Loucy (cell line): ENCODE measurements around the gene ALPG.
"Not testable (repeated sequence)": the region's sequence is repeated elsewhere in the genome, so short reads cannot be mapped to it uniquely, and the experiment has no call there.

ENCODE experiments used
- H2AFZ ChIP-seq: fragments of 200-600 bp; sonication (generic); 2 replicates; pipeline ENCODE4 v1.6.0; 2016; ENCODE audit warnings: antibody characterized with exemption, mild to moderate bottlenecking, low read length, moderate library complexity
- H3F3A ChIP-seq: fragments of 200-600 bp; 2 replicates; pipeline ENCODE4 v1.6.0; 2016; ENCODE audit warnings: antibody characterized with exemption, low read depth, mild to moderate bottlenecking
- H3K27me3 ChIP-seq: fragments of 200-600 bp; sonication (generic); 2 replicates; pipeline ENCODE4 v1.6.1; 2014; ENCODE audit warnings: low read length, mild to moderate bottlenecking; ENCODE audit not compliant: insufficient read depth, poor library complexity, severe bottlenecking
- H3K36me3 ChIP-seq: fragments of 200-600 bp; sonication (generic); 2 replicates; pipeline ENCODE4 v1.6.1; 2016; ENCODE audit warnings: low read length; ENCODE audit not compliant: insufficient read depth
- H3K4me1 ChIP-seq: fragments of 200-600 bp; sonication (generic); 2 replicates; pipeline ENCODE4 v1.5.1; 2014; ENCODE audit warnings: low read length, mild to moderate bottlenecking; ENCODE audit not compliant: insufficient read depth, poor library complexity, severe bottlenecking
- H3K4me2 ChIP-seq: fragments of 200-600 bp; sonication (generic); 2 replicates; pipeline ENCODE4 v1.6.0; 2014; ENCODE audit warnings: antibody characterized with exemption, low read length, low read depth, mild to moderate bottlenecking; ENCODE audit not compliant: poor library complexity, severe bottlenecking
- H3K4me3 ChIP-seq: fragments of 200-600 bp; sonication (generic); 2 replicates; pipeline ENCODE4 v1.5.1; 2014; ENCODE audit warnings: low read length, mild to moderate bottlenecking, mixed read lengths; ENCODE audit not compliant: poor library complexity, severe bottlenecking
- H3K79me2 ChIP-seq: fragments of 200-600 bp; sonication (generic); 2 replicates; pipeline ENCODE4 v1.6.1; 2014; ENCODE audit warnings: low read length; ENCODE audit not compliant: insufficient read depth
- H3K9ac ChIP-seq: fragments of 200-600 bp; sonication (generic); 2 replicates; pipeline ENCODE4 v1.6.0; 2014; ENCODE audit warnings: mild to moderate bottlenecking, low read depth, low read length, moderate library complexity; ENCODE audit not compliant: poor library complexity, severe bottlenecking
- H3K9me2 ChIP-seq: fragments of 200-600 bp; sonication (generic); replicated peaks from 2 replicates; pipeline ENCODE4 v1.6.1; 2016; ENCODE audit warnings: low read depth, low read length, mixed read lengths
- H3K9me3 ChIP-seq: fragments of 200-600 bp; sonication (generic); 2 replicates; pipeline ENCODE4 v1.6.1; 2014; ENCODE audit warnings: mild to moderate bottlenecking, antibody characterized with exemption, low read length, low read depth; ENCODE audit not compliant: insufficient read depth
- H4K20me1 ChIP-seq: fragments of 200-600 bp; sonication (generic); 2 replicates; pipeline ENCODE4 v1.6.0; 2014; ENCODE audit warnings: antibody characterized with exemption, low read length, mild to moderate bottlenecking; ENCODE audit not compliant: insufficient read depth, poor library complexity, severe bottlenecking
- CTCF ChIP-seq: fragments of 200-600 bp; sonication (generic); conservative IDR thresholded peaks from 2 replicates; pipeline ENCODE4 v1.5.1; 2014; ENCODE audit warnings: mild to moderate bottlenecking, antibody characterized with exemption, low read length
- EZH2phosphoT487 ChIP-seq: fragments of 200-600 bp; IDR thresholded peaks from 2 replicates; pipeline ENCODE4 v1.6.1; 2018; ENCODE audit warnings: antibody characterized with exemption, mild to moderate bottlenecking, moderate library complexity, borderline replicate concordance

ALPG gene

GRCh38 chr2:232390661-232391060, 16.0 kb upstream of the ALPG start:
- Histone ChIP-seq H3K27me3 (no peaks in the 10 kb centered on the region), H3K9ac (peak overlapping the region; percentile 2), H3K9me2 (no peaks in the 10 kb centered on the region), H3K79me2 (no peaks in the 10 kb centered on the region), H3K4me1 (peaks cover 15% of the 10 kb centered on the region), H3F3A (no peaks in the 10 kb centered on the region), H3K4me3 (peak overlapping the region; percentile 5), H2AFZ (peak overlapping the region; percentile 13; the same call in 1 of the 2 replicates), H4K20me1 (no peaks in the 10 kb centered on the region), H3K9me3 (no peaks in the 10 kb centered on the region), H3K4me2 (peak overlapping the region; percentile 21), H3K36me3 (no peaks in the 10 kb centered on the region)
- TF ChIP-seq EZH2phosphoT487, result no peak
- no peak for TF ChIP-seq CTCF

GRCh38 chr2:232393556-232393955, 13.1 kb upstream of the ALPG start:
- H3K79me2 ChIP-seq, result no peaks in the 10 kb centered on the region
- no peak overlapping the region for H3K4me3 ChIP-seq
- H4K20me1 ChIP-seq, result no peaks in the 10 kb centered on the region
- no peak overlapping the region for H3K9ac ChIP-seq
- H3K4me2 ChIP-seq, result no peak overlapping the region
- H3K36me3 ChIP-seq, result no peaks in the 10 kb centered on the region
- H2AFZ ChIP-seq, result no peak overlapping the region
- TF ChIP-seq EZH2phosphoT487, result no peak
- no peak for TF ChIP-seq CTCF
- H3K27me3 ChIP-seq, result no peaks in the 10 kb centered on the region
- no peaks in the 10 kb centered on the region for H3K9me3 ChIP-seq
- no peaks in the 10 kb centered on the region for H3F3A ChIP-seq
- no peaks in the 10 kb centered on the region for H3K9me2 ChIP-seq
- H3K4me1 ChIP-seq, result peaks cover 15% of the 10 kb centered on the region

- not testable (repeated sequence) for H3K9me2 ChIP-seq, H3K79me2 ChIP-seq, H3F3A ChIP-seq, H3K36me3 ChIP-seq, H3K9me3 ChIP-seq, H3K9ac ChIP-seq, H3K4me3 ChIP-seq, H3K4me2 ChIP-seq, H2AFZ ChIP-seq, H3K27me3 ChIP-seq, H4K20me1 ChIP-seq
- peaks cover 15% of the 10 kb centered on the region for H3K4me1 ChIP-seq
Observed at GRCh38 chr2:232394431-232394830, 12.2 kb upstream of the ALPG start.

GRCh38 chr2:232395586-232395985, 11.1 kb upstream of the ALPG start:
- no peak overlapping the region for H3K4me2 ChIP-seq
- H3K4me1 ChIP-seq, result peaks cover 6% of the 10 kb centered on the region
- no peak overlapping the region for H3K4me3 ChIP-seq
- H3K27me3 ChIP-seq, result no peaks in the 10 kb centered on the region
- no peaks in the 10 kb centered on the region for H3K9me3 ChIP-seq
- H4K20me1 ChIP-seq, result no peaks in the 10 kb centered on the region
- H3K36me3 ChIP-seq, result no peaks in the 10 kb centered on the region
- no peaks in the 10 kb centered on the region for H3K79me2 ChIP-seq
- no peak overlapping the region for H3K9ac ChIP-seq
- no peaks in the 10 kb centered on the region for H3F3A ChIP-seq
- no peak overlapping the region for H2AFZ ChIP-seq
- TF ChIP-seq CTCF, result no peak
- TF ChIP-seq EZH2phosphoT487, result no peak
- H3K9me2 ChIP-seq, result no peaks in the 10 kb centered on the region
